ENCODE measurements around the gene FOXP1. TPM values are rescaled to one million over a fixed set of nuclear protein-coding genes. Genes with fewer than 3 reads are reported as not detected.

FOXP1 gene
- total and polyA plus RNA-seq, 2 of the 13 experiments (the other 11 are each of a cell fraction or from before 2014, with no cell fraction given): 40.4 to 59.0 TPM

- 0 out of 4 replicates have a peak, but pooled peaks of 1 of the 2 experiments have one; percentile 10 for TF ChIP-seq EP300 (IDR thresholded peaks at IDR 0.05; ENCODE audit: low read depth in 2 of 2, low read length in 2 of 2)
- no peak for TF ChIP-seq EP300 (CRISPR knock-in tag; IDR thresholded peaks at IDR 0.05; ENCODE audit: borderline replicate concordance)
Measured at GRCh38 chr3:71195492-71195891, 388.0 kb downstream of the FOXP1 start (continued).

DNA sequence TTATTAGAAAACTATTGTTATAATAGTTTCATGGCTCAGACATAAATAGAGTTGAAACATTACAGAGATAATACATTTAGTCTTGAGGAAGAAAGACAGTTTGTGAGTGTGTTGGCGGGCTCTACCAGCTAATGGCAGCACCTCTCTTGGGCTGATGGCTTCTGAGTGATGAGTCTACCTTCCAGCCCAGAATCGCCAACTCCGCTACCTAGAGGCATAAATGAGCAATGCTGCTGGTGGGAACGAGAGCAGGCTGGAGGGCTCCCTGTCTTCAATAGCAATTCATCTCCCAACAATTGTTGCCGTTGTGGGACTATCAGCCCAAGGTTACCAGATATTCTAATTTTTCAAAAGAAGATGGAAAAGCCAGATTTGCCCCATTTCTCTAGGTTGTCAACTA, 388.7 kb downstream of the FOXP1 start:
- Histone ChIP-seq H3K27ac (ENCODE audit: extremely low read length, insufficient read depth, low read length) (no peak overlapping the region), H4K20me1 (ENCODE audit: insufficient read depth, low read length) (no peaks in the 10 kb centered on the region), H3K4me2 (ENCODE audit: low read depth, low read length) (no peak overlapping the region), H3K4me1 (ENCODE audit: insufficient read depth, low read length) (peaks cover 34% of the 10 kb centered on the region), H3K9me3 (ENCODE audit: low read length) (no peaks in the 10 kb centered on the region), H3K9ac (ENCODE audit: insufficient read depth, low read depth, low read length) (no peak overlapping the region), H3K27me3 (ENCODE audit: control insufficient read depth in 1 of 2, insufficient read depth in 2 of 2, low read length in 2 of 2) (no peaks in the 10 kb centered on the region), H3K36me3 (replicated peaks in 1 of 2; ENCODE audit: control insufficient read depth in 1 of 2, insufficient read depth in 2 of 2, low read length in 2 of 2) (peaks cover 0 to 4% of the 10 kb centered on the region in 2 experiments; a peak in 3 of 5 replicates), H3K4me3 (replicated peaks in 1 of 3; ENCODE audit: insufficient read depth in 1 of 3, low read depth in 2 of 3, low read length in 3 of 3) (no peak overlapping the region), H2AFZ (ENCODE audit: low read length) (no peak overlapping the region), H3K79me2 (ENCODE audit: insufficient read depth, low read length) (no peaks in the 10 kb centered on the region)
- WGBS (ENCODE audit: low lambda C conversion rate): 100% methylated on average over 3 of the region's 5 CpGs
- ChIA-PET CTCF (ENCODE audit: low intra/inter-chr PET ratio, low total read pairs) (no interaction called here), POLR2A (no interaction called here)
- ATAC-seq (no peak), DNase-seq (ENCODE audit: low spot score) (no peak), FAIRE-seq (no peak)
- BruUV-seq (replicated peaks): no TSS peak
- TF ChIP-seq ZNF691 (CRISPR knock-in tag; IDR thresholded peaks at IDR 0.05; ENCODE audit: borderline replicate concordance, low read depth): no peak
- no peak for TF ChIP-seq ISX (CRISPR knock-in tag; conservative IDR thresholded peaks at IDR 0.05)
- no peak for TF ChIP-seq SIN3B (IDR thresholded peaks at IDR 0.05; ENCODE audit: low read length)
- TF ChIP-seq ZBTB33 (CRISPR knock-in tag; IDR thresholded peaks at IDR 0.05): peak; percentile 66; the same call in 1 of the 2 replicates
- in situ Hi-C loops (cut with HindIII; ENCODE audit: extremely low pct_ligation_motif_present, low pct_unique_long_range_greater_than_20kb) (no loop called here), intact Hi-C loops (cut with micrococcal nuclease; ENCODE audit: unreplicated experiment) (no loop called here)
